Measurements from ENCODE around the gene CCNK.

DNA sequence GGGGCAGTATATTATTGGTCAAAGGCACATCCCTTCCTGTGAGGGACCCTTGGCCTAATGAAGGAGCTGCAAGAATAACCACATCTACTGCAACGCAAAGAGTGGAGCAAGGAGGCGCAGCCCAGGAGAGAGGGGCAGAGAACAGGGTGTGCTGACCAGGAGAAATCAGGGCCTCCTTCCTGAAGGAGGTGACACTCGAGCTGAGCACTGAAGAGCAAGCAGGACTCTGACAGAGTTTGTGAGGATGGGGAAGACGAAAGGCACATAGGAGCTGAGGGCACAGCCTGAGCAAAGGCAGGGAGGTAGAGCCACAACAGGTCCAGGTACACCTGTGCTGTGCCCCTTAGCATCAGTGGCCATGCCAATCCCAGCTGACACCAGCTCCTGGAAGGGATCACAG lies 62.2 kb downstream of the CCNK start:
- TF ChIP-seq POLR2AphosphoS5 (IDR thresholded peaks at IDR 0.05) (no peak), POLR2A (IDR thresholded peaks at IDR 0.05) (no peak), EP300 (IDR thresholded peaks at IDR 0.05; ENCODE audit: low read depth) (no peak)
- TF ChIP-seq, protein P1, sequence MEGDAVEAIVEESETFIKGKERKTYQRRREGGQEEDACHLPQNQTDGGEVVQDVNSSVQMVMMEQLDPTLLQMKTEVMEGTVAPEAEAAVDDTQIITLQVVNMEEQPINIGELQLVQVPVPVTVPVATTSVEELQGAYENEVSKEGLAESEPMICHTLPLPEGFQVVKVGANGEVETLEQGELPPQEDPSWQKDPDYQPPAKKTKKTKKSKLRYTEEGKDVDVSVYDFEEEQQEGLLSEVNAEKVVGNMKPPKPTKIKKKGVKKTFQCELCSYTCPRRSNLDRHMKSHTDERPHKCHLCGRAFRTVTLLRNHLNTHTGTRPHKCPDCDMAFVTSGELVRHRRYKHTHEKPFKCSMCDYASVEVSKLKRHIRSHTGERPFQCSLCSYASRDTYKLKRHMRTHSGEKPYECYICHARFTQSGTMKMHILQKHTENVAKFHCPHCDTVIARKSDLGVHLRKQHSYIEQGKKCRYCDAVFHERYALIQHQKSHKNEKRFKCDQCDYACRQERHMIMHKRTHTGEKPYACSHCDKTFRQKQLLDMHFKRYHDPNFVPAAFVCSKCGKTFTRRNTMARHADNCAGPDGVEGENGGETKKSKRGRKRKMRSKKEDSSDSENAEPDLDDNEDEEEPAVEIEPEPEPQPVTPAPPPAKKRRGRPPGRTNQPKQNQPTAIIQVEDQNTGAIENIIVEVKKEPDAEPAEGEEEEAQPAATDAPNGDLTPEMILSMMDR (IDR thresholded peaks at IDR 0.05) = no peak

Data from transverse colon (tissue), 4 donors.